ENCODE results near the gene NOL3. TPM values are rescaled to one million over a fixed set of nuclear protein-coding genes. Genes with fewer than 3 reads are reported as not detected.
A peak's percentile ranks its signal among the peaks of the same experiment; 100 is the strongest.

NOL3 gene
- total RNA-seq, 2 experiments from 2014 or later = 14.8 to 20.1 TPM

- CTCF ChIA-PET = interaction anchor here (0.6 to 4.0 kb wide), 41 partner anchors 8 to 242 kb away, joined by 3 to 57 read pairs (median 4); partner anchors contain the start of genes B3GNT9, CES3, FBXL8 and NOL3
- POLR2A ChIA-PET = interaction anchor here (1.0 to 1.5 kb wide), 2 partner anchors 11 to 41 kb away, joined by 4 read pairs; partner anchors contain the start of gene TMEM208
- Mint-ChIP-seq H3K36me3 (no peaks in the 10 kb centered on the region), H3K27me3 (peaks cover 8% of the 10 kb centered on the region), H3K9me3 (no peaks in the 10 kb centered on the region), H3K27ac (peak overlapping the region; percentile 34), H3K4me3 (peak overlapping the region; percentile 72), H3K4me1 (ENCODE audit: low read depth) (peaks cover 12% of the 10 kb centered on the region)
- peak; percentile 91 for DNase-seq
- intact Hi-C loops (cut with micrococcal nuclease) = loop anchor here (1.0 kb wide), 2 partner anchors 167 to 208 kb away; no protein-coding TSS in a partner anchor
Measured at GRCh38 chr16:67184995-67185650, 14.8 kb downstream of the NOL3 start.

- ChIA-PET CTCF (interaction anchor here (0.6 to 4.0 kb wide), 34 partner anchors 9 to 236 kb away, joined by 3 to 57 read pairs (median 6); partner anchors contain the start of genes B3GNT9, CES3, FBXL8 and NOL3), POLR2A (interaction anchor here (1.0 to 1.5 kb wide), 2 partner anchors 11 to 41 kb away, joined by 4 read pairs; partner anchors contain the start of gene TMEM208)
- Mint-ChIP-seq H3K4me1 (ENCODE audit: low read depth) (peaks cover 12% of the 10 kb centered on the region), H3K36me3 (no peaks in the 10 kb centered on the region), H3K27ac (no peak overlapping the region), H3K27me3 (peaks cover 8% of the 10 kb centered on the region), H3K4me3 (no peak overlapping the region), H3K9me3 (no peaks in the 10 kb centered on the region)
- intact Hi-C loops (cut with micrococcal nuclease) = loop anchor here (1.0 kb wide), 2 partner anchors 167 to 208 kb away; no protein-coding TSS in a partner anchor
- no peak for DNase-seq
Measured at GRCh38 chr16:67185651-67186134, 15.4 kb downstream of the NOL3 start.

- POLR2A ChIA-PET = no interaction called here
- DNase-seq = no peak
- Mint-ChIP-seq H3K27me3 (peaks cover 8% of the 10 kb centered on the region), H3K4me3 (no peak overlapping the region), H3K4me1 (ENCODE audit: low read depth) (peaks cover 17% of the 10 kb centered on the region), H3K36me3 (no peaks in the 10 kb centered on the region), H3K27ac (no peak overlapping the region), H3K9me3 (no peaks in the 10 kb centered on the region)
- CTCF ChIA-PET = interaction anchor here (1.9 to 2.7 kb wide), 2 partner anchors 15 to 226 kb away, joined by 6 to 14 read pairs; partner anchors contain the start of genes CES3 and NOL3
- intact Hi-C loops (cut with micrococcal nuclease) = no loop called here
Measured at GRCh38 chr16:67186550-67186950, 16.2 kb downstream of the NOL3 start.

DNA sequence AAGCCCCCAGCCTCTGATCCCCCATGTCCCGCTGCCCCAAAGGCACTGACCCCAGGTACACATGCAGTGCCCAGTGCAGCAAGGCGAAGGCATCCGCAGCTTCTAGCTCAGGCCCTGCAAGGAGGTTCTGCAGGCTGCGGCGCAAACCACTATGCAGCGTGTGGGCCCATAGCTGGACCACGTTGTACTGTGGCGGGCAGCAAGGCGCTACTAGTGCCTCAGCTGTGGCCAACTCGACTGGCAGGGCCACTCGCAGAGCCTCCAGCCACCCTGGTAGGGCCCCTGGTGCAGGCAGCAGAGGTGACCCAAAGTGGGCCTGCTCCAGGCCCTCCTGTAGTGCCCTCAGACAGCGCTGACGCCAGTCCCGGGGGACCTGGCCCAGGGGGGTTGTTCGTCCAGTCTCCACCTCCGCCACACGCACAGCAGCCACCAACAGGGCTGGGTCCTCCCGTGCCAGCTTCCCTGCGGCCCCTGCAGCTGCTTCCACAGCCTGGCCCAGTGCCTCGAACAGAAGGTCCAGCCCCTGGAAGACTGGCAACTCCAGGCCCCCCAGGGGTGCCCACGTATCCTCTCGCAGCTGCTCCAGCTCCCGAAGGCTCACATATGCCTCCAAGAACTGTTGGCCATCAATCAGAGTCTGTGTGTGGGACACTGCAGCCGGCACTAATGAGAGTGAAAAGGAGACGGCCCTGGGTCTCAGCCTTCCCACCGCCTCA, 17.0 kb downstream of the NOL3 start:
- peaks cover 8% of the 10 kb centered on the region for H3K27me3 Mint-ChIP-seq
- DNase-seq = no peak
- POLR2A ChIA-PET = no interaction called here
- intact Hi-C loops (cut with micrococcal nuclease) = no loop called here
- no peak overlapping the region for H3K27ac Mint-ChIP-seq
- no peaks in the 10 kb centered on the region for H3K9me3 Mint-ChIP-seq
- no peak overlapping the region for H3K4me3 Mint-ChIP-seq
- CTCF ChIA-PET = no interaction called here
- no peaks in the 10 kb centered on the region for H3K36me3 Mint-ChIP-seq
- peaks cover 22% of the 10 kb centered on the region for H3K4me1 Mint-ChIP-seq (ENCODE audit: low read depth)

DNA sequence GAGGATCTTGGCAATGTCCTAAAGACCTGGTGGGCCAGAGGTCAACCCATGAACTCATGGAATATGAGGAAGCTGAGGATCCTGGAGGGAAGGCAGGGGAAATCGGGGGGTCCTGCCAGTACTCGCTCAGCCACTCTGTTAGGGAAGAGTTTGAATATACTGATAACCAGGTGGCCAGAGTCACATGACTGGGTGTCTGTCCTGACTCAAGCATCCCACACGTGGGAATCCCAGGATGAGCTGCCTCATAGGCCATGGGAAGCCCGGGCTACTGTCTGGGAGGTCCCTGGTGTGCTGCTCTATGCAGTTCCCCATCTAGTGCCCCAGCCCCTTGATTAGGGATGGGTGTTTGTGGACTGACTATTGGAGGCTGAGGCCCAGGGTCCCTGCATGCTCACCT, 18.0 kb downstream of the NOL3 start:
- intact Hi-C loops (cut with micrococcal nuclease) = no loop called here
- Mint-ChIP-seq H3K36me3 (peaks cover 4% of the 10 kb centered on the region), H3K27ac (peak overlapping the region; percentile 43), H3K9me3 (no peaks in the 10 kb centered on the region), H3K4me3 (no peak overlapping the region), H3K4me1 (ENCODE audit: low read depth) (peaks cover 30% of the 10 kb centered on the region), H3K27me3 (peaks cover 8% of the 10 kb centered on the region)
- ChIA-PET CTCF (interaction anchor here (1.8 kb wide), 1 partner anchor 10 kb away, joined by 8 read pairs; no protein-coding TSS in a partner anchor), POLR2A (no interaction called here)
- DNase-seq = no peak

DNA sequence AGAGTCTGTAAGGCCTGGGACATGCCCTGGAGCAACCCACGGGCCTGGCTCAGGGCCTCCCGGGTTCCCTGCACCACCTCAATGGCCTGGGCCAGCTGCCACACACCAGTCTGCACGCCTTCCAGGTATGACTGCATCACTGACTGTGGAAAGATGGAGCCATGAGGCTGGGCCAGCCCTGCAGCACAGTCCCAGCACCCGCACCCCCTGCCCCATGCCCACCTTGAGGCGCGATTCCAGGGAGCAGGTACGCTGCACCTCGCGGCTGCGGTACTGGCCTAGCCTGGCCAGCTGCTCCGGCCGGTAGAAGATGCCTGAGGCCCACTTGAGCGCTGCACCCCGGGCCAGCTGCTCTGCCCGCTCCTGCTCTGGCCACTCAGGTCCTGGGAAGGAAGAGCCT, 18.5 kb downstream of the NOL3 start:
- H3K27me3 Mint-ChIP-seq = peaks cover 8% of the 10 kb centered on the region
- no peak for DNase-seq
- no peaks in the 10 kb centered on the region for H3K9me3 Mint-ChIP-seq
- peaks cover 5% of the 10 kb centered on the region for H3K36me3 Mint-ChIP-seq
- H3K4me1 Mint-ChIP-seq (ENCODE audit: low read depth) = peaks cover 35% of the 10 kb centered on the region
- ChIA-PET POLR2A (no interaction called here), CTCF (interaction anchor here (1.3 to 1.8 kb wide), 3 partner anchors 9 to 236 kb away, joined by 5 to 8 read pairs (median 5); no protein-coding TSS in a partner anchor)
- no peak overlapping the region for H3K4me3 Mint-ChIP-seq
- intact Hi-C loops (cut with micrococcal nuclease) = no loop called here
- H3K27ac Mint-ChIP-seq = no peak overlapping the region

DNA sequence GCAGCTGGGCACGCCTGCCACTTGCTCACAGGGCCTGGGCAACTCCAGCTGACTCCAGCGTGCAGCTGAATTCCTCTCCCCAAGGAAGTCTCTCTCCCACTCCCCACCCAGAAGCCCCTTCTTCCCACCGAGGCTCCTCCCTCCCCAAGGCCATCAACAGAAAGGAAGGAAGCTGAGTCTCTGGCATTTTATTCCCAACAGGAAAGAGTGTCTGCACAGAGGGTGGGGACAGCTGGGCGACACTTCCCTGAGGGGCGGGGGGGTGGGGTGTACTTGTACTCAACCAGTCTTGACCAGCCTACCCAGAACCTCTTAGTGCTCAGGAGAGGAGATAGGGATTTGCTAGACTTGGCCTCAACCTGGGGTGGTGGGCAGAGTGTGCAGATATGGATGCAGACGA, 19.7 kb downstream of the NOL3 start, which contains the start of gene EXOC3L1:
Gene EXOC3L1, minus strand, starts transcription at position 96 of the 400 bp plus-strand sequence. CDS start 460 bp downstream, outside the sequence.
- ChIA-PET POLR2A (no interaction called here), CTCF (interaction anchor here (1.1 to 1.4 kb wide), 4 partner anchors 27 to 237 kb away, joined by 3 to 5 read pairs (median 4); no protein-coding TSS in a partner anchor)
- no peaks in the 10 kb centered on the region for H3K9me3 Mint-ChIP-seq
- peaks cover 7% of the 10 kb centered on the region for H3K27me3 Mint-ChIP-seq
- H3K4me1 Mint-ChIP-seq (ENCODE audit: low read depth) = peaks cover 37% of the 10 kb centered on the region
- H3K4me3 Mint-ChIP-seq = no peak within 1 kb of the TSS
- H3K27ac Mint-ChIP-seq = no peak within 1 kb of the TSS
- H3K36me3 Mint-ChIP-seq = peaks cover 10% of the 10 kb centered on the region
- DNase-seq = no peak
- intact Hi-C loops (cut with micrococcal nuclease) = no loop called here

GRCh38 chr16:67190448-67191399, 20.4 kb downstream of the NOL3 start:
- POLR2A ChIA-PET = no interaction called here

DNA sequence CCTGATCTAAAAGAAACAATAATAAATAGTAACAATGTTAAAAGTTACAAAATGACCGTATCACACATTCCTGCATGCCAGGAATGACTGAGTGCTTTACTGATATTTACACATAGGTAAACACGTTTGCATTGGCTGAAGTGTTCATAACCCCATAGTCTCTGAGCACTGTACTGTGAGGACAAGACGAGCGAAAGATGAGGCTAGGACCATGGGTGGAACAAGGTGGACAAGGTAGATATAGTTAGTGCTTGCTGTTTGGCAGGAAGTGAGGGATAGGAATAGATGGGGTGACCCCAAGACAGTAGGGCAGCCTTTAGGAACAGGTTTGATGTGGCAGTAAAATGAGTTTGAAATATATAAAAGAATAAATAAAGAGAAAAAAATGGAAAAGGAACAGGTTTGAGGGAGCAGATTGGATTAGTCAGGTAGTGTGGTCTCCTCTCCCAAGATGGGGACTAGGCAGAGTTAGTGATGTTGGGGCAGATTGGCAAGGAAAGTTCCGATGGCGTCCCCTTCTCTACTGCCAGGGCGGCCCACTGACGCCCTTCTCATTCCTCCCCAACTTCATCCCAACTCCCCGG, 21.2 kb downstream of the NOL3 start:
- Mint-ChIP-seq H3K4me1 (ENCODE audit: low read depth) (peaks cover 35% of the 10 kb centered on the region), H3K9me3 (no peaks in the 10 kb centered on the region), H3K27ac (peak overlapping the region; percentile 86), H3K36me3 (peaks cover 20% of the 10 kb centered on the region), H3K4me3 (peak overlapping the region; percentile 91), H3K27me3 (no peaks in the 10 kb centered on the region)
- intact Hi-C loops (cut with micrococcal nuclease) = no loop called here
- ChIA-PET POLR2A (interaction anchor here (1.3 kb wide), 1 partner anchor 53 kb away, joined by 4 read pairs; no protein-coding TSS in a partner anchor), CTCF (interaction anchor here (1.4 kb wide), 1 partner anchor 31 kb away, joined by 4 read pairs; no protein-coding TSS in a partner anchor)
- DNase-seq = no peak

More at GRCh38 chr16:67190448-67191399, 20.4 kb downstream of the NOL3 start:
- Mint-ChIP-seq H3K36me3 (peaks cover 13% of the 10 kb centered on the region), H3K27ac (no peak overlapping the region), H3K4me3 (peak overlapping the region; percentile 91), H3K27me3 (no peaks in the 10 kb centered on the region), H3K4me1 (ENCODE audit: low read depth) (peaks cover 30% of the 10 kb centered on the region), H3K9me3 (no peaks in the 10 kb centered on the region)
- CTCF ChIA-PET = interaction anchor here (0.6 to 1.1 kb wide), 2 partner anchors 15 to 28 kb away, joined by 3 to 5 read pairs; no protein-coding TSS in a partner anchor
- intact Hi-C loops (cut with micrococcal nuclease) = no loop called here
- DNase-seq = no peak

DNA sequence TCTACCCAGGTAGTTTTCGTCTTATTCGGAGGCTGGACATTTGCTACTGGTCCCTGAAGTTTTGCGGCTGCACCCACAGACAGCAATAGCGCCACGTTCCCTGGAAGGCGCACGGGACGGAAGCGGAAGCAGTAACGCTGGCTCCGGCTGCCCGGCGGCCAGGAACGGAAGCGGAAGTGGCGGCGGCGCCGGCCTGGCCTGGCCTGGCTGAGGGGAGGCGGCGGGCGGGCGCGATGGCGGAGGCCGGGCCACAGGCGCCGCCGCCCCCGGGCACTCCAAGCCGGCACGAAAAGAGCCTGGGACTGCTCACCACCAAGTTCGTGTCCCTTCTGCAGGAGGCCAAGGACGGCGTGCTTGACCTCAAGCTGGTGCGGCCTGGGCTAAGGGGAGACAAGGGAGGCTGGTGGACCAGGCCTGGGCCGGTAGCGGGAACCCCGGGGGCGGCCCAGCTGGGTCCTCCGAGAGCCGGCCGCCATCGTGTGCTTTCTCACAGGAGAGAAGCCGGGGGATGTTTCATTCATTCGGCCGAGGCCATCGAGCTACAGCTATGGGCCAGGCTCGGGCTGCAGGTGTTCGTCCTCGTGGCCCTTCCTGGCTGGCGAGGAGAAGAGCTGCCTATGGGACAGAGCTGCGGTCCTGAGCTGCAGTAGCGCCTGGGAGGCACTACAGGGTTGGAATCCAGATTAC, 21.8 kb downstream of the NOL3 start, which contains the start of gene E2F4:
Gene E2F4, plus strand, starts transcription at position 161 of the 687 bp plus-strand sequence. Its CDS starts 73 bp downstream, at position 234.
- POLR2A ChIA-PET = interaction anchor here (0.7 to 1.5 kb wide), 4 partner anchors 17 to 55 kb away, joined by 3 to 5 read pairs (median 4); partner anchors contain the start of genes FBXL8, FHOD1 and TRADD
- H3K4me3 Mint-ChIP-seq = peak within 1 kb of the TSS; percentile 91
- CTCF ChIA-PET = interaction anchor here (0.9 to 2.0 kb wide), 7 partner anchors 32 to 238 kb away, joined by 3 to 8 read pairs (median 4); partner anchors contain the start of genes CES3 and TMEM208
- no peaks in the 10 kb centered on the region for H3K27me3 Mint-ChIP-seq
- peaks cover 39% of the 10 kb centered on the region for H3K4me1 Mint-ChIP-seq (ENCODE audit: low read depth)
- H3K9me3 Mint-ChIP-seq = no peaks in the 10 kb centered on the region
- peaks cover 24% of the 10 kb centered on the region for H3K36me3 Mint-ChIP-seq
- H3K27ac Mint-ChIP-seq = peak within 1 kb of the TSS; percentile 86
- intact Hi-C loops (cut with micrococcal nuclease) = loop anchor here (1.0 kb wide), 2 partner anchors 9 to 35 kb away; partner anchors contain the start of genes MATCAP1 and TMEM208
- DNase-seq = peak; percentile 93
